GM18499 (cell line): ENCODE measurements around the gene ARHGEF17.

Experiments
- ATAC-seq: cut with Tn5 transposase; IDR thresholded peaks from one replicate; pipeline ENCODE4 v1.9.1; 2021; ENCODE audit warnings: moderate number of reproducible peaks; ENCODE audit not compliant: insufficient read depth, unreplicated experiment

The ARHGEF17 gene

DNA sequence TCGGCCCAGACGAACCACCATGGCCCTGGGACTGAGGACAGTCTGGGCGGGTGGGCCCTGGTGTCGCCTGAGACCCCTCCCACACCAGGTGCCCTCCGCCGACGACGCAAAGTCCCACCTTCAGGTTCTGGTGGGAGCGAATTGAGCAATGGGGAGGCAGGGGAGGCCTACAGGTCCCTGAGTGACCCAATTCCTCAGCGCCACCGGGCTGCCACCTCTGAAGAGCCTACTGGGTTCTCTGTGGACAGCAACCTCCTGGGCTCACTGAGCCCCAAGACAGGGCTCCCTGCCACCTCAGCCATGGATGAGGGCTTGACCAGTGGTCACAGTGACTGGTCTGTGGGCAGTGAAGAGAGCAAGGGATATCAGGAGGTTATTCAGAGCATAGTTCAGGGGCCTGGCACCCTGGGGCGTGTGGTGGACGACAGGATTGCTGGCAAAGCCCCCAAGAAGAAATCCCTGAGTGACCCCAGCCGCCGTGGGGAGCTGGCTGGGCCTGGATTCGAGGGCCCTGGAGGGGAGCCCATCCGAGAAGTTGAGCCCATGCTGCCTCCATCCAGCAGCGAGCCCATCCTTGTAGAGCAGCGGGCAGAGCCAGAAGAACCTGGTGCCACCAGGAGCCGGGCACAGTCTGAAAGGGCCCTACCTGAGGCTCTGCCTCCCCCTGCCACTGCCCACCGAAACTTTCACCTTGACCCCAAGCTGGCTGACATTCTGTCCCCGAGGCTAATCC lies 2.8 kb downstream of the ARHGEF17 start:
- ATAC-seq = no peak

DNA sequence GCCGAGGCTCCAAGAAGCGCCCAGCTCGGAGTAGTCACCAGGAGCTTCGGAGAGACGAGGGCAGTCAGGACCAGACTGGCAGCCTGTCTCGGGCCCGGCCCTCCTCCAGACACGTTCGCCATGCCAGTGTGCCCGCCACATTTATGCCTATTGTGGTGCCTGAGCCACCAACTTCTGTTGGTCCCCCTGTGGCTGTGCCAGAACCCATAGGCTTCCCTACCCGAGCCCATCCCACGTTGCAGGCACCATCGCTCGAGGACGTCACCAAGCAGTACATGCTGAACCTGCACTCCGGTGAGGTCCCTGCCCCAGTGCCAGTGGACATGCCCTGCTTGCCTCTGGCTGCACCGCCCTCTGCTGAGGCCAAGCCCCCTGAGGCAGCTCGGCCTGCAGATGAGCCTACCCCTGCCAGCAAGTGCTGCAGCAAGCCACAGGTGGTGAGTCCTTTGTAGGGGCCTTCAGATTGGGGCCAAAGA lies 3.4 kb downstream of the ARHGEF17 start:
- no peak for ATAC-seq

DNA sequence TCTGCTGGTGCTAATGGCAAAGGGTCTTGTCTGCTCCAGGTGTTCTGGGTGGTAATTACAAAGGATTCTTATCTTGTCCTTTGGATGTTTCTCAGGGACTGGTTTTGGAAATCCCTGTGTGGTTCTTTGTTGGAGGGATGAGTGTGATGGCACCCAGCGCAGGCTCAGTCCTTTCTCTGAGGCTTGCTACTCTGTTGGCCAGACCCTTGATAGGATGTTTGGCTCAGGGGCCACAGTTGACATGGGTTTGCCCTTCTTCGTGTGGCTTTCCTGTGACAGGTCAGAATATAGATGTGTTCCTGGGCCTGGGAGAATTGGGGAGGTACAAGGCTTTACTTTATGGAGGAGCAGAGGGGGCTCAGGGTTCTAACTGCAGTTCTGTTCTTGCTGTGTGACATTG lies 4.0 kb downstream of the ARHGEF17 start:
- no peak for ATAC-seq

DNA sequence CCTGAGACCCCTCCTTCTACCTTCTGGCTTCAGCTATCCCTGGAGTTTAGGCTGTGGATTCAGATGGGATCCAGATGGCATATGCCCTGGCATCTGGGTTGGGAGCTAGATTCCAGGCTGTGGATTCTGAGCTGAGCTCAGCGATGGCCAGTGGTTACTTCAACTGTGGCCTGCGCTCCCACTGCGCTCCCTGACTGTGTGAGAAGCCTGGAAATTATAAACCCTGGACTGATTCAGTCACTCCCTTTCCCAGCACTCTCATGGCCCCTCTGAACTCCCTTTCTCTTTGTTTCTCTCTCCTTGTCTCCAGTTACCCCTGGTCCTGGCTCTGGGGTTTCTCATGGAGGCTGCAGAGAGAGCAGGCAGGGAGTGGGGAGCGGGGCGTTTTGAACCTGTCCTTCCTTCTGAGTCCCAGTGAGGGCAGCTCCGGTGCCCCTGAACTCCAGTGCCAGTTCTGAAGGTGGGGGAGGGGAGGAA lies 4.8 kb downstream of the ARHGEF17 start:
- no peak for ATAC-seq

DNA sequence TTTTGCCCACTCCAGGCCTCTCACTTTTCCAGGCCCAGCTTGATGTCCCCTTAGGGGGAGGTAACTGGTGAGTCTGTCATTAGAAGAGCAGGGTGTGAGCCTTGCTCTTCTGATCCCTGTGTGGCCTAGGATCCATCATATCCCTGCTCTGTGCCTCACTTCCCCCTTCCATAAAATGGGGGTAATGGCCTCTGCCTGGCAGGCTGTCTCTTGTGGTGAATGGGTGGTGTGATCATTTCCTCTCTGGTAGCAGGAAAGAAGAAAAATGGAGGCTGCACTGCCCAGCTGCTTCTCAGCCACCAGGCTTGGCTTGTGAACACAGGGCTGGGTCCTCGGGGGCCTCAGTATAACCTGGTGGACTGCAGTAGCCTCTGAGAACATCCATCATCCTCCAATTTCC lies 5.6 kb downstream of the ARHGEF17 start:
- ATAC-seq = no peak

DNA sequence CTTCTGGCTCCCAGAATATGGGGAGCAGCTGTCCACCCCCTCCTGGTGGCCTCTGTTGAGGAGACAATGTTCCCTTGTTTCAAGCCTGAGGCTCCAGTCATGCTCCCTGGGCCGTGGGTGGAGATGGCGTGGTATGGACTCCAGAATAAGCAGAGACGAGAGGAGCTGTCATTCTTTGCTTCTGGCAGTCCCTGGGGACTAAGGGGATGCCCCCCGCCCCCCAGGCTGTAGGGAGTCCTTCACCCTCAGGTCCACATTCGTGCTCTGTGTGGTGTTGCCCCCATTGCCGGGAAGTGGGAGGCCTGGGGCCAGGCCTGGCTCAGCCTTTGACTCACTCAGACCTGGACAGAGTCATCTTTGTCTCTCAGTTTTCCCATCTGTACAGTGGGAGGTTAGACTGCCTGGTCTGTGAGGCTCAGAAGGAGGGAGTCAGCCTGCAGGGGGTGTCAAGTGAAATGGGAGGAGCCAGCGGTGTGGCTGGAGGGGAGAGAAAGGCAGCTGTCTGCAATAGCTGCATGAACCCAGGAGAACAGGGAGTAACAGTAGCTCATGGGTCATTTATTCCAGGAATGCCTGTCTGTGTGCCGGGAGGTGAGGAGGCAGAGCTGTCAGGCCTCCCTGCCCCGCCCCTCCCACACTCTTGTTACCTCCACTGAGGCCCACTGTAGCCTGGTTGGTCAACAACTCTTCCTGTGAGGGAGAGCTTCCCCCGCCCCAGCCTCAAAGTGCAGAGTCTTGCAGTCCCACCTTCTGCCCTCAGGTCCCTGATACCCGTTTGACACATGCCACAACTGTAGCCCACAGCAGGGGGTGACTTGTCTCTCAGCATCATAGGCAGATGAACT lies 6.3 kb downstream of the ARHGEF17 start:
- no peak for ATAC-seq

DNA sequence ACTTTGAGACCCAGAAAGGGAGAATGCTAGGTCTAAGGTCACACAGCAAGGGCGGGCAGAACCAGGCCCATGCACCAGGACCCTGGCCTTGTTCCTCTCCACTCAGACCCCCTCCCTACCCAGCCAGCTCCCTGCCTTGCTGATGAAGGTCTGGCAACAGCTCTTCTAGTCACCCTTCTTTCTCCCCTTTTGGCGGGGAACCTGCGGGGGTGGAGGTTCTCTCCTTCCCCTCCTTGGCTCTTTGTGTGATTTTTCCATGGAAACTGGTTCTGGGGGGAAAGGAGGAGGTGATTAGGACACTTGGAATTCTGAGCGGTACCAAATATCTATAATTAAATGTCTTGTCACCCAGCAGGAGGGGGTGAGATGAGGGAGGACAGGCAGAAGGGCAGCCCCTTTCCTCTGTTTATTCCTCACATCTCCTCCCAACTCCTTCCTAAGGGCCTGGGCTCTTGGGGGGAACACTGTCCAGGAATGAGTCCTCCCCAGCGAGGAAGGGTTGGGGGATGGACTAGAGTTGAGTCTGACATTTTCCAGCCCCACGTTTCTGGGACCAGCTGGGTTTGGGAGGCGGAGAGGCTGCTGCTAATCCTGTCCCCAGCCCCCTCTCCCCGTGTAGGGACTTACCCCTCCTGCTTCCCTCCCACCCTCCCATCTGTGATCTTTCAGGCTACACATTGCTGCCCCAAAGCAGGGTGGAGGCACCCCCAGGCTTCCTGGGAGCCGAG lies 7.4 kb downstream of the ARHGEF17 start:
- no peak for ATAC-seq

DNA sequence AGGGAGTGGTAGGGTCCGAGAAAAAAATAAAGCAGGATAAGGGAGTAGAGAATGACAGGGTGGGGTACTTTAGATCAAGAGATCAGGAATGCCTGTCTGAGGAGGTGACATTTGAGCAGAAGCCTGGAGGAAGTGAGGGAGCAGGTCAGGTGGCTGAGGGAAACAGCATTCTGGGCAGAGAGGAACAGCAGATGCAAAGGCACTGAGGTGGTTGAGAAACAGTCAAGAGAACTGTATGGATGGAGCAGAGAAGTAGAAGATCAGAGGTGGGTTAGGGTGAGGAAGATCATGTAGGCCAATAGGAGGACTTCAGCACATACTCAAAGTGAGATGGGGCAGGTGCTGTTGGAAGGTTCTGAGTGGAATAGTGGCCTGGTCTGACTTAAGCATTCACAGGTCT lies 8.3 kb downstream of the ARHGEF17 start:
- no peak for ATAC-seq

DNA sequence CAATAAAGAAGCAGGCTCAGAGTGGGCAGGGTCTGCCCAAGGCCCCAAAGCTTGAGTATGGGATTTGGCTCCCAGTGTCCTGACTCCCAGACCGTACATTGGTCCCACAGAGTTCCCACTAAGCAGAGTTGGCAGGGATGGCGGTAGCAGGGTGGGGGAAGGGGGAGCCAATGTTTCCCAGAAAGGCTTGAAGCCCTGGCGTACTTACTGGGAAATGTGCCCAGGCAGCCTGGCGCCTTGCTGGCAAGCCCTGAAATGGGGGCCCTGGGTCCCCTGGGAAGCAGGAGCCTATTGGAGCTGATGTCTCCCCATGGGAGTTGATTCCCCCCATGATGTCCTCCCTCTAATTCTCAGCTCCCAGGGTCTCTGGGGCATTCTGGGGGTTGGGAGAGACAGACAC lies 9.3 kb downstream of the ARHGEF17 start:
- ATAC-seq = no peak

DNA sequence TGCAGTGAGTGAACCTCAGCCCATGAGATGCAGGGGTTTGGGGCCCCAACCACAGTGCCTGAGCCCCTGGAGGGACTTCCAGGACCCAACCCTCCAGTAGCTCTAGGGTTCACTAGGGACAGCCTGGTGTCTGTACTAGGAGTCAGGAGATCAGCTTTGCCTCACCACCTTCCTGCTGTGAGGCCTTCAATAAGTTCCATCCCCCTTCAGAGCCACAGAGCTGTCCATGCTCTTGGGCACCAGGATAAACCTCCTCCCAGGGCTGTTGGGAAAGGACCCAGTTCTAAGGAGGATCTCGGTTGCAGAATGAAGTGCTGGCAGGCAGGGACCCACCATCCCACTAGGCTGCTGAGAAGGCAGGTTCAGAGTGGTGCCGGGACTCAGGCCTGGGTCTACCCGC lies 9.7 kb downstream of the ARHGEF17 start:
- no peak for ATAC-seq

DNA sequence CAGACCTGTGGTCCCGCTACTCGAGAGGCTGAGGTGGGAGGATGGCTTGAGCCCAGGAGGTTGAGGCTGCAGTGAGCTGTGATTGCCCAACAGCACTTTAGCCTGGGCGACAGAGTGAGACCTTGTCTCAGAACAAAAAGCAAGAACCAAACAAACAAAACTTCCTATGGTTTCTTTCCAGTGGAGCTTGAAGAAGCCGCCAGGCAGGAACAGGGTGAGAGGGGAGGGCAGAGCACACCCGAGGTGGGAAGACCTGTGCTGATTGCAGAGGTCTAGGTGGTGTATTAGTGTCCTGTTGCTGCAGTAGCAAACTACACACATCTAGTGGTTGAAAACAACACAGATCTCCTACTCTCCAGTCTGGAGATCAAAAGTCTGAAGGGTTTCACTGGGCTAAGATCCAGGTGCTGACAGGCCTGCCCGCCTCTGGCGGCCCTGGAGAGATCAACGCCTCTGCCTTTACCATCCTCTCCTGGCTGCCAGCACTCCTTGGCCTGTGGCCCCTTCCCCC lies 10.5 kb downstream of the ARHGEF17 start:
- no peak for ATAC-seq

DNA sequence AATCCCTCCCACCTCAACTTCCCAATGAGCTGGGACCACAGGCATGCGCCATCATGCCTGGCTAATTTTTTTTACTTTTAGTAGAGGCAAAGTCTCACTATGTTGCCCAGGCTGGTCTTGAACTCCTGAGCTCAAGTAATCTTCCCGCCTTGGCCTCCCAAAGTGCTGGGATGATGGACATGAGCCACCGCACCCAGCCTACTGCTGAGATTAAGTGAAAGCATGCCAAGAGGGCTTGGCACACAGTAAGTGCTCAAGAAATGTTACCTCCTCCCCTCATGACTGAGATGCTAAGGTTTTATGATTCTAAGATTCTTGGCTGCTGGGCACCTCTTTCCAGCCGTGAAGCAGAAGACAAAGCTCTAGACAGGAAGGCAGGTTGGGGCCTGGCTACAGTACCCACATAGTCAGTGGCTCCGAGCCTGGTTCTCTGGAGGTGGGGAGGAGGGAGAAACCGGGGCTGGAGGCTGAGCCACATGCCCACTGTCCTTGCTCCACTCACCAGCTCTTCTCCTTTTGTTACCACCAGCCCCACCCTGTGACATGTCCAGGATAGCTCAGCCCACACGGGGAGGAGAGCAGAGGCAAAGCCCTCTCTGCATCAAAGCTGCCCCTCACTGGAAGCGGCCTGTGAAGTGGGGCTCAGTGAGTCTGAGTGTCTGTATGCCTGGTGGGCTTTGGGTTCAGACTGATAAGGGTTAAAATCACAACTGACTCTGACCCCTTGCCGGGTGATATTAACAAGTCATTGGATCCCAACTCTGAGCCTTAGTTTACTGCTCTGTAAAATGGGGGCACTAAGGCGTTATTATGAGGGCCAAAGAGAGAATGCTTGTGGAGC lies 12.9 kb downstream of the ARHGEF17 start:
- no peak for ATAC-seq

DNA sequence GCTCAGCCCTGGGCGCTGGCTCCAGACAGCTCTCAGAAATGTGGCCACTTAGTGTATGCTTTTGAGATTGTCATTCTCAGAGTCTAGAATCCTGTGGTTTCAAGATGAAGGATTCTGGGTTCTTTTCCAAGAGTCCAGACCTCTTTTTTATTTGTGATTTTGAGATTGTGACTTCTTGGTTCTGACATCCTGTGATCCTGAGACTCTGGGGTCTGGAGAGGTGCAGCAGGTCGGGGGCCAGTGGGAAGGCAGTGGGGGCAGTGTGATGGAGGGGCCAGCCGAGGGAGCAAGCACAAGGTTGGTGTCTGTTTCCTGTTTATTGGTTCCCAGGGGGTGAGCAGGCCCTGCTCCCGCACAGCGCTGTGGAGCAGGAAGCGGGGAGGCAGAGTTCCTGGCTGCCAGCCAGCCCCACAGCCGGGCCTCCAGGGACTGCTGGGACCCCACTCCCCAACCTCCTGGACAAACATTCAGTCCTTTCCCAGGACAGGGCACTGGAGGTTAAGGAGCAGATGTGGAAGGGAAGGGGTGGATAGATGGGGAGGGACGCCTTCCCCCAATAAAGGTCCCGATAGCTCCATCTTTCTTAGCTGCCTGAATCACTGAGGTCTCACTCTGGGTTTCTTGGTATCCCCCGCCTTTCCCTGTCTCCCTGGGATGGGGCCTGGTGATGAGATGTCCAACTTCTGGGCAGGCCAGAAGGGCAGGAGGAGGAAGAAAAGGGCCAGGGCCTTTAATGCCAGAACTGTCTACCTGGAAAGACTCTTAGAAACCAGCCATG lies 13.7 kb downstream of the ARHGEF17 start:
- no peak for ATAC-seq

DNA sequence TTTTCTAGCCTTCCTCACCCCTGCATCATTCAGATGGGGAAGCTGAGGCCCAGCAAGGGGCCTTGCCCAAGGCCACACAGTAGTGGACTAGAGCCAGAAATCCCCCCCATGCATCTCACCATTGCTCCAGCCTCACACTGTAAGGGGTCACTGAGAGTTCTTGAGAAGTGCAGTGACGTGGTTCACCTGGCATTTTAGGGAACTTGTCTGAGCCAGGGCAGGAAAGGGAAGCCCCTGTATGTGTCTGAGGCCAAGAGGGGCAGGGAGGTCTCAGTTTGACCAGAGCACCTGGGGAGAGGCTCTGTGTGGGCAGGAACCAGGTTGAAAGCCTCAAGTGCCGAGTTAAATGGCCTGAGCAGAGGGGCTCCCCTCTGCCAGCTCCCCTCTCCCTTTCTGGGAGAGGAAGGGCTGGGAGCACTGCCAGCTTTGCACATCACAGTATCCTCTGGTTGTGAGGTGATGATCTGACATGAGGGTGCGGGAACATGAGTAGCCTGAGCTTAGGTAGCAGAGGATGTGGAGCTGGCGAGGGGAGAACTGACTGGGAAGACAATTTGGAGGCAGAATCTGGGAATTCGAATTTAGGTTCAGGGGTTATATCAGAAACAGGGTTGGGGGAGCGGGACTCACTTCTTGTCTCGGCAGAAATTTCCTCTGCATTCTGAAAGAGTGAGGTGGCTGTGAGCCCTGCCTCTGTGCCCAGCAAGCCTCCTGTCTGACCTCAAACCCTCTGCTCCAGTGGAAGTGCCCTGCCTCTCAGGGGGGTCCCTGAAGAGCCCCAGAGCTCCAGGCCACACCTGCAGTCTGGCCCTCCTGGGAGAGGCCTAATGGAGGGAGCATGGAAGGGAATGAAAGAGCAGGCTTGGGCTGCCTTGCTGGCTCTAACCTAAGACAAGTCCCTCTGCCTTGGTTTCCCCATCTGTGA lies 14.6 kb downstream of the ARHGEF17 start:
- ATAC-seq = no peak

DNA sequence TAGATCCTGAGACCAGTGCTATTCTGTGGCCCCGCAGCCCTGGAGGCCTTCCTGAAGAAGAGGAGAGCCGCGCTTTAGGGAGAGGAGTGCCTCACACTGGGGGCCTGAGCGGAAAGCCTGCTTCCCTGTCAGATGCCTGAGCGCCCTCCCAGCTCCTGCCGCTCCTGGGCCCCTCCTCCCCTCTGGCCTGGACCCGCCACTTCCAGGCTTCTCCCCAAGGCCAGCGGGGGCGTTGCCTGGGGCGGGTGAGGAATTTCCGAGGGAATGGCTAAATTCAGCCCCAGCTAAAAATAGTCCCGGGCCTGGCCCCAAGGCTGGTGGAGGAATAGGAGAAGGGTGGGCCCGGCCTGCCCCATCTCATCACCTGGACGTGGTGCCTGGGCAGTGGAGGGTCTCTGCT lies 15.4 kb downstream of the ARHGEF17 start:
- no peak for ATAC-seq

DNA sequence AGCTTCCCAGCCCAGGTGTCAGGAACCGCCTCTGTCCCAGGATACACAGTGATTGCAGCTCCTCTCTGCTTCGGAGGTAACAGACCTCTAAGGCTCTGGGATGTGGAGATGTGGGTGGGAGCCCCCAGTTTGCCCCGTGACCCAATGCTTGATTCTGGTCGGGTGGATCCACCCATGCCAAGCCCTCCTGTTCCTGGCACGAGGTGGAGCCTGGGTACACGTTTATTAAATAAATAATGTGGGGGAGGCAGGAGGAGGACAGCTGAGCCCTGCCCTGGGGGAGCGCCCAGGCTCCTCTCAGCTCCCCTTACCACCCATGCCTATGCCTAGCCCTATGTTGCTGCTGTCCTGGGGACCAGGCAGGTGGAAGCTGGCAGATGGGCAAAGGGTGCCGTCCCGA lies 16.0 kb downstream of the ARHGEF17 start:
- no peak for ATAC-seq

DNA sequence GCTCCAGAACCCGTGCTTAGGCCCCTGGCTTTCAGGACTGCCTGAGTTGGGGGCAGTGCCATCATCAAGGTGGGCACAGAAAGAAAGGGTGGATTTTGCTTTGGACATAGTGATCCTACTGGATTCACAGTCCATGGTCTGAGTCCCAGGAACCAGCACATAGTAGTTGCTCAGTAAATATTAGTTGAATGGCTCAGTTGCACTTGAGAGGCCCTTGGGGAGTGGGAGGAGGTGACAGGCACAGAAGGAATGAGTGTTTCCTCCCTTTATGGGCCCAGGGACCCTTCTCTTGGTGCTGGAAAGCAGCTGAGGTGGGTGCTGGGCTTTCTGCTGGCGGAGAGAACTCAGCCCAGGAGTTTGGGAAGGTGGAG lies 16.6 kb downstream of the ARHGEF17 start:
- ATAC-seq = no peak
